Raji (cell line): ENCODE results near the gene BSG.

Source experiments
- POLR2A ChIP-seq: IDR thresholded peaks from 2 replicates; pipeline ENCODE4 v1.6.1; 2011; ENCODE audit warnings: low read depth, low read length, control low read depth; ENCODE audit not compliant: insufficient read depth

Gene BSG

DNA sequence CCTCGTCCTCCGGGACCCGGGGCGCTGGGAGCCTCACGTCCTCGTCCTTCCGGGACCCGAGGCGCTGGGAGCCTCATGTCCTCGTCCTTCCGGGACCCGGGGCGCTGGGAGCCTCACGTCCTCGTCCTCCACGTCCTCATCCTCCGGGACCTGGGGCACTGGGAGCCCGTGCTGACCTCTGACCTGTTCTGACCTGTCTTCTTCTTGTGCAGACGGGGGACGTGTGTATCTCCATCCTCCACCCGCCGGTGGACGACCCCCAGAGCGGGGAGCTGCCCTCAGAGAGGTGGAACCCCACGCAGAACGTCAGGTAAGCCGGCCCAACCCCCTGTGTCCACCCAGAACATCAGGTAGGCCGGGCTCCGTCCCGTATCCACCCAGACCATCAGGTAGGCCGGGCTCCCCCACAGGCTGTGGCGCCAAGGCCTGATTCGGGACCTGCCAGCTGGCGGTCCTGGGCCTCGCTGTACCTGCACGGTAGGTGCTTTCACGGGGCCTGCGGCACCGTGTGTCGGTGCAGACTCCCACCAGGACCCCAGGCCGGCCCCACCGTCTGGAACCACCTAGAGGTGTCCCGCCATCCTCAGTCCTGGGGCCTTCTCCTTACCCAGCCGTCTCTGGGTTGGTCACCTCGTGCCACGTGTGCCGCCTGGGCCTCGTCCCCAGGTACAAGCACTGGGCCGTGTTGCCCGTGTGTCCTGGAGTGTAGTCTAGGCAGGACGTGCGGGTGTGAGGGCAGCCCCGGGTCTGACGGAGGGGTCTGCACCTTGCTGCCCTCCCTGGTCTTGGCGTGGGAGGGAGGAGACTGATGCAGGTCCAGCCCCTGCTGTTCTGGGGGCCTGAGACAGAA is 36.1 kb upstream of the BSG start:
- no peak for TF ChIP-seq POLR2A

DNA sequence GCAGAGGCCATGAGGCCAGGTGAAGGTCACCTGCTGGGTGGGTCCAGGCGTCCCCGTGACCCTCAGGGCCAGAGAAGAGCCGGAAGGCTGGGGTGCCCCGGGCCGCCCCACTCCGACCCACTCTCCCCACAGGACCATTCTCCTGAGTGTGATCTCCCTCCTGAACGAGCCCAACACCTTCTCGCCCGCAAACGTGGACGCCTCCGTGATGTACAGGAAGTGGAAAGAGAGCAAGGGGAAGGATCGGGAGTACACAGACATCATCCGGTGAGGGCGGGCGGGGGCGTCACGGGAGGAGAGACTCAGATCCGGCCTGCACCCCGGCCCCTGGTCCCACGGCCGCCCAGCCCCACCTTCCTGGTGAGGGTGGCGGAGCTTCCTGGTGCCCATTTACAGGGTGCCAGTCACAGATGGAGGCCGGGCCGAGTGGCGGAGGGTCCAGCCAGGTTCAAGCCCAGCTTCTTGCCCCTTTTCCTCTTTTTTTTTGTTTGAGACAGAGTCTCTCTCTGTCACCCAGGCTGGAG is 35.5 kb upstream of the BSG start:
- no peak for TF ChIP-seq POLR2A

DNA sequence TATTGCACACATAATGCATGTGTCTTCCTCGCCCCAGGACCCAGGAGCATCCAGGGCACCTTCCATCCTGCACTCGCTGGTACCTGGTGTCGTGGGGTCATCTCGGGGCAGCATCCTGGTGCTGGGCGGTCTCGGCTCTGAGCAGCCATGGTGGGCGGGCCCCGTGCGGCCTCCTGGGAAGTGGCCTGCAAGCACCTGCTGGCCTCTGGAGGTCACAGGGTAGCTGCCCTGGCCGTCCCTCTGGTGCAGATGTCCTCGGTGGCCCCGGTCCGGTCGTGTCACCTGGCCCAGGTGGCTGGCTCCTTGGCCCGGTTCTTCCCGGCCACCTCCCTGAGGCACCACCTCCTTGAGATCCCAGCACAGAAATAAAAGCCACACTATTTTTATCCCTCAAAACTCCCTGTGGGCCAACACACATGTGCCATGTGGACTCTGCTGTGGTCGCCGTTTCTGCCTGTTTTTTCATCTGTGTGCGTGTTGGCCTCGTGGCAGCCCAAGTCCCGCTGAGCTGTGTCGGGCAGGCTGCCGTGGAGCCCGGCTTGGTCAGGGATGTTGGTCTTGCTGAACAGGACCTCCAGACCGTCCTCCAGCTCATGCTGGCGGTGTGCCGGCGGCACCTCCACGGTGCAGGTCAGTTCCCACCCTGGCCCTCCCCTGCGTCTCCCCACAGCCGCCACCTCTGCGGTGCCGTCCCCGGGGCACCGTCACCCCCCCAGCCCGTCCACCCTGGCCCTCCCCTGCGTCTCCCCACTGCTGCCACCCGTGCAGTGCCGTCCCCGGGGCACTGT is 33.6 kb upstream of the BSG start:
- TF ChIP-seq POLR2A: no peak

DNA sequence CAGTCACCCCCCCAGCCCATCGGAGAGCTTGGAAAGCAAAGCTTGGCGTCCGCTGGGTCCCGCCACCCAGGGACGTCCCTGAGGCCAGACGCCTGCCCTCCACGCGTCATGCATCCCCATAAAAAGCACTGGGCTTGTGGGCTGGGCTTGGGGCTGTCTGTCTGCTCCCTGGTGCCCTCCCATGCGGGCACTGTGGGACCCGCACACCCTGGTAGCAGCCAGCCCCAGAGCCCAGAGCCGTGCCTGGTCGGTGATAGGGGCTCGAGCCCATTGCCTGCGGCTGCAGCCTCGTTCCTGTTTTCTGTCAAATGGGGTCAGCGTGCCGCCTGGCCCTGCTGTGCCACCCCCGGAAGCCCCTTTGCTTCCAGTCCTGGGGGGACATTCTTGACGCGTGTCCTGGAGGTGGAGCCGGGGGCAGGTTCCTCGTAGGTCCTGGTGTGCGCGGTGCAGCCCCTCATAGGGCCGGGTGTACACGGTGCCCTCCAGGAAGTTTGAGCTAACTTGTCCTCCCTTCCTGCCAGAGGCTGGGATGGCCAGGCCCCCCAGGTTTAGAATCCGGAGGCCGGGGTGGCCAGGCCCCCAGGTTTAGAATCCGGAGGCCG is 32.9 kb upstream of the BSG start:
- TF ChIP-seq POLR2A: no peak

DNA sequence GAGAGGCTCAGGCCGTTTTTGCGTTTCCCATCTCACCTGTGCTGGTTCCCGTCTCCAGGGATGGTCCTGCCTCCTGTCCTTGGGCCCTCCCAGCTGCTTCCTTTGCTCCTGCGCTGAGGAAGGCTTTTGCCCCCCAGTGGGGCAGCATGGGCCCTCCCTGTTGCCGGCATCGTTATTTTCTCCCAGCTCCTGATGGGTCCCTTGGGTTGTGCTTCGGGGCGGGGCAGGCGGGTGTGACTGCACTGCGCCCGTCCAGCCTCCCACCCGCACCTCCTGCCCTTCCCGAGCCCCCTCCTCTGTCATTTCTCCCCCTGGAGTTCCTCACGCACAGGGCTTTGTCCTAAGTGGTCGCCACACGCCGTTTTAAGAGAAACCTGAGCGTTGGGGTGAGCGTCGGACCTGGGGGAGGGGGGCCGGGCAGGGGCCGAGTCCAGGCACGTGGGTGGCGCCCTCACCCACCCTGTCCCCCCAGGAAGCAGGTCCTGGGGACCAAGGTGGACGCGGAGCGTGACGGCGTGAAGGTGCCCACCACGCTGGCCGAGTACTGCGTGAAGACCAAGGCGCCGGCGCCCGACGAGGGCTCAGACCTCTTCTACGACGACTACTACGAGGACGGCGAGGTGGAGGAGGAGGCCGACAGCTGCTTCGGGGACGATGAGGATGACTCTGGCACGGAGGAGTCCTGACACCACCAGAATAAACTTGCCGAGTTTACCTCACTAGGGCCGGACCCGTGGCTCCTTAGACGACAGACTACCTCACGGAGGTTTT is 31.3 kb upstream of the BSG start:
- no peak for TF ChIP-seq POLR2A

DNA sequence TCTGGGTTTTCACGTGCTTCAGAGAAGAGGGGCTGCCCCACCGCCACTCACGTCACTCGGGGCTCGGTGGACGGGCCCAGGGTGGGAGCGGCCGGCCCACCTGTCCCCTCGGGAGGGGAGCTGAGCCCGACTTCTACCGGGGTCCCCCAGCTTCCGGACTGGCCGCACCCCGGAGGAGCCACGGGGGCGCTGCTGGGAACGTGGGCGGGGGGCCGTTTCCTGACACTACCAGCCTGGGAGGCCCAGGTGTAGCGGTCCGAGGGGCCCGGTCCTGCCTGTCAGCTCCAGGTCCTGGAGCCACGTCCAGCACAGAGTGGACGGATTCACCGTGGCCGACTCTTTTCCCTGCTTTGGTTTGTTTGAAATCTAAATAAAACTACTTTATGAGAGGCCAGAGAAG is 30.7 kb upstream of the BSG start:
- TF ChIP-seq POLR2A: no peak

DNA sequence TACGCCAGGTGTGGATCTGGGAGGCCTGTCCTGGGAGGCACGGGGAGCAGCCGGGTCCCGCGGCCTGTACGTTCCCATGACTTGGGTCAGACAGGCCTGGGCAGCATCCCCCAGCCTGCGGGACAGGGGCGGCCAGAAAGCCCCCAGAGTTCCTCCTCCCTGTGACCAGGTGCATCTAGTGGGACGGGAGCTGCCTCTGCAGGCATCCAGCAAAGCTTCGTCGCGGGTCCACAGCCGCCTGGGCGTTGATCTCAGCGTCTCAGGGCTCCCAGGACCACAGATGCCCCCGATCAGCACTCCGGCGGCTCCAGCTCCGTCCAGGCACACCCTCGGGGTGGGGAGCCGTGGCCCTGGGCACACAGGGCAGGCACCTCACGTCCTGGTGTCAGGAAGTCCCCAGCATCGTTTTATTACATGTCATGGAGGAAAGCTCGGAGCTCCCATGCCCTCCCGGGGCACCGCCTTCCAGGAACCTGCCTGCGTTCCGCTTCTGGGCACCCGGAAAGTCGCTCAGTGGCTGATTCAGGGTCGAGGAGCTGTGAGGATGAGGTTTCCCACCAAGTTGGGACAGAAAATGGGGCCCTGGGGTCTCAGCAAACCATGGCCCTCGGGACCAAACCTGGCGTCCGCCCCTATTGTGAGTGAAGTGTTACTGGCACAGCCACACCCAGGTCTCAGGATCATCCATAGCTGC is 30.1 kb upstream of the BSG start:
- TF ChIP-seq POLR2A: no peak

DNA sequence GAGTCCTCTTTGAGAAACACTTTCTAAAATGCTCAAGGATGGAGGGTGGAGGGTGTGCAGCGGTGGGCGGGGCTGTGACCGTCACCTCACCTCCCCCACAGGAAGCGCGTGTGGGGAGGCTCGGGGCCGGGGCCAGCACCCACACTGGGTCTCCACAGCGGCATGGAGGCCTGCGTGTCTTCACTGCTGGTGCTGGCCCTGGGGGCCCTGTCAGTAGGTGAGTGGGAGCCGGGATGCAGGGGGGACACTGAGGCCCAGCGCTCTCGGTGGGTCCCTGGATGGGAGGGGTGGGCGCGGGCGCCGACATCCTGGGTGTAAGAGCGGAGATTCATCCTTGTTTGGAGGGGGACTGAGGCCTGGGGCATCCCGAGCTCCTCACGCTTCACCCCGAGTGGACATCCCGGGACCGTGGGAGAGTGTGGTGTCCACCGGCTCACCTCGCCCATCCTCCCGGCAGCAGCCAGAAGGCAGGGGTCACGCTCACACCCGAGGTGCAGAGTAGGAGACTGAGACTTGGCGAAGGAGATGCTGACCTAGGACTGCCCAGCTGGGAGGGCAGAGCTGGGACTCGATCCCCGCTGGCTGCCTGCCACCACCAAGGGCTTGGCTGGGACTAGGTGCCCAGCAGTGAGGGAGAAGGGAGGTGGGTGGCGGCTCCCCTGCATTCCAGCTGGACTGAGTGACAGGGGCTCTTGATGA is 28.3 kb upstream of the BSG start, which contains the start of gene GZMM:
Gene GZMM, plus strand, starts transcription at position 144 of the 699 bp plus-strand sequence. Its CDS starts 19 bp downstream, at position 163.
- TF ChIP-seq POLR2A: no peak

DNA sequence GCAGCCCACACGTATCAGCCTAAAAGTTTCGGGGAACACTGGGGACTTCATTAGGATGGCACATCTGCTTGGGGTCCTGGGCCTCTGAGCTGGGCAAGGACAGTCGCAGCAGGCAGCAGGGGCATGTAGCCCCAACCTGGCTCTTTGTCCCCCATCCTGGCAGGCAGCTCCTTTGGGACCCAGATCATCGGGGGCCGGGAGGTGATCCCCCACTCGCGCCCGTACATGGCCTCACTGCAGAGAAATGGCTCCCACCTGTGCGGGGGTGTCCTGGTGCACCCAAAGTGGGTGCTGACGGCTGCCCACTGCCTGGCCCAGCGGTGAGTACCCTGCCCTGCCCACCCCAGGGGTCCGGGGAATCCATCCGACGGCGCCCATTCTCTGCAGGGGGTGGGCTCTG is 25.3 kb upstream of the BSG start:
- TF ChIP-seq POLR2A: no peak

DNA sequence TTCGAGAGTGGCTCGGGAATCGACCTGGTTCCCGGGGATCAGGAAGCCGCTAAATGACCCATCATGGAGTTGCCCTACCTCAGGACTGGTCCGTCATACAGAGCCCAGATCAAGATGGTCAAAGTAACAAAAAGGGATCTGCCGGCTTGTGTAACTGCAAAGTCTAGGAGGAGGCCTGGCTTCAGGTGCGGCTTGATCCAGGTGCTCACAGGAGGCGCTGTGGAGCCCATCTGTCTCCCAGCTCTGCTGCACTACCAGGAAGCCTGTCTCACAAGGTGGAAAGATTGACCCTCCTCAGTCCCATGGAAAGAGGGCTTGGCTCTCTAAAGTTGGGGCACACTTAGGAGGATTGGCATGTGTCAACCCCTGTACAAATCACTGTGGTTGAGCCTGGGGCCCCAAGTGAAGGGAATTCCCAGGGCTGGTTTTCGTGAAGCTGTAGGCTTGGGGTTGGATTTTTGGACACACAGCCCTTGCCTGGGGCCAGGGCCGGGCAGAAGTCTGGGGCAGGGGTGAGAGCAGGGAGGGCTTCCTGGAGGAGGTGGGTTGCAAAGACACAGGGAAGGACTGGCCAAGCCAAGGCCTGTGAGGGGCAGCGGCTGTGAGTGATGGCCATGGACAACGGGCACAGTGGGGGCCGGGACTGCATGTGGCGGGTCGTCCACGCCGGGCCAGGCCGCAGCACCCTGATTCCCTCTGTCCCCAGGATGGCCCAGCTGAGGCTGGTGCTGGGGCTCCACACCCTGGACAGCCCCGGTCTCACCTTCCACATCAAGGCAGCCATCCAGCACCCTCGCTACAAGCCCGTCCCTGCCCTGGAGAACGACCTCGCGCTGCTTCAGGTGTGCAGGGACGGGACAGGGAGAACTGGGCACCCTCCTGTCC is 24.3 kb upstream of the BSG start:
- TF ChIP-seq POLR2A: no peak

DNA sequence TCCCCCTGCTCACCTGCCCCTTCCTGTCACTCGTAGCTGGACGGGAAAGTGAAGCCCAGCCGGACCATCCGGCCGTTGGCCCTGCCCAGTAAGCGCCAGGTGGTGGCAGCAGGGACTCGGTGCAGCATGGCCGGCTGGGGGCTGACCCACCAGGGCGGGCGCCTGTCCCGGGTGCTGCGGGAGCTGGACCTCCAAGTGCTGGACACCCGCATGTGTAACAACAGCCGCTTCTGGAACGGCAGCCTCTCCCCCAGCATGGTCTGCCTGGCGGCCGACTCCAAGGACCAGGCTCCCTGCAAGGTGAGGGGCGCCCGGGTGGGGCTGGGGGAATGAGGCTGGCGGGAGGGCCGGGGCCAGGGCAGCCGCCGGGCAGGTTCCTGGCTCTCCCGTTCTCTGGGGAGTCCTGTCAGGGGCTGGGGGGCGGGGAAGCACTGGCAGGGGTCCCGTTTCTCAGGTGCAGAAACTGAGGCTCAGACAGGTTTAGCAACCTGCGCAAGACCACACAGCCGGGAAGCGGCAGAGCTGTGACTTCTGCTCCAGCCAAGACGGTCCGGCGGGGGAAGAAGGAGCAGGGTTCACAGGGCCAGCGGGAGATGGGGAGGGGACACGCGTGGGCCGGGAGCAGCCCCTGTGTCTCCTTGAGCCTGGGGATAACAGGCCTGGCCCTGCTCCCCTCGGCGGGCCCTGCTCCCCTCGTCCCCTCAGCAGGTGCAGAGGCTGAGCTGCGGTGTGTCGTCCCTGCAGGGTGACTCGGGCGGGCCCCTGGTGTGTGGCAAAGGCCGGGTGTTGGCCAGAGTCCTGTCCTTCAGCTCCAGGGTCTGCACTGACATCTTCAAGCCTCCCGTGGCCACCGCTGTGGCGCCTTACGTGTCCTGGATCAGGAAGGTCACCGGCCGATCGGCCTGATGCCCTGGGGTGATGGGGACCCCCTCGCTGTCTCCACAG is 23.2 kb upstream of the BSG start:
- TF ChIP-seq POLR2A: no peak

DNA sequence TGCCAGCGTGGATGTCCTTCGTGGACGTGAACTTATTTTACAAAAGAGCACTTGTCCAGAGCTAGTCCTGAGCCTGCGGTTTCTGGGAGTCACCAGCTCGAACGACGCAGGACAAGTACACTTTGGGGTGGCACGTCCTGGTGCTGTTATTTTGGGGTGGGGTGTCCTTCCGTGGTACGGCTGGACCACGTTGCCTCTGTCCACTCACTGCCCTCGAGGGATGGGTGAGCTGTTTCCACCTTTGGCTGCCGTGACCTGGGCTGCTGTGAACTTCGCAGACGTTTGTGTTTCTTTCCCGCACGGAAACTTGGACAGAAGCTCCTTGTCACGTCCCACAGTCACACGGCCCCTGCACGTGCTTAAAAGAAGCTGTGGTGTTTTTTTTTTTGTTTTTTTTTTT is 17.6 kb upstream of the BSG start:
- TF ChIP-seq POLR2A: no peak

DNA sequence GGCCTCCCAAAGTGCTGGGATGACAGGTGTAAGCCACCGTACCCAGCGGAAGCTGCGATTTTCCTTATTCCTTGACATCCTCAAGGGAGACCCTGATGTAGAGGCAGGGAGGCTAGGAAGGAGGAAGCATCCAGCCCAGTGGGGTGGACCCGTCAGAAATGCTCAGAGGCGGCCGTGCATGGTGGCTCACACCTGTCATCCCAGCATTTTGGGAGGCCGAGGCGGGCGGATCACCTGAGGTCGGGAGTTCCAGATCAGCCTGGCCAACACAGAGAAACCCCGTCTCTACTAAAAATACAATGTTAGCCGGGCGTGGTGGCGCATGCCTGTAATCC is 17.0 kb upstream of the BSG start:
- TF ChIP-seq POLR2A: no peak
